GM18526 (cell line): ENCODE results near the gene NRXN3.

Experiments used
- POLR2A ChIP-seq: IDR thresholded peaks from 3 replicates; pipeline ENCODE4 v1.6.1; 2011; ENCODE audit not compliant: insufficient read length; ENCODE audit errors: extremely low read depth

Gene NRXN3

DNA sequence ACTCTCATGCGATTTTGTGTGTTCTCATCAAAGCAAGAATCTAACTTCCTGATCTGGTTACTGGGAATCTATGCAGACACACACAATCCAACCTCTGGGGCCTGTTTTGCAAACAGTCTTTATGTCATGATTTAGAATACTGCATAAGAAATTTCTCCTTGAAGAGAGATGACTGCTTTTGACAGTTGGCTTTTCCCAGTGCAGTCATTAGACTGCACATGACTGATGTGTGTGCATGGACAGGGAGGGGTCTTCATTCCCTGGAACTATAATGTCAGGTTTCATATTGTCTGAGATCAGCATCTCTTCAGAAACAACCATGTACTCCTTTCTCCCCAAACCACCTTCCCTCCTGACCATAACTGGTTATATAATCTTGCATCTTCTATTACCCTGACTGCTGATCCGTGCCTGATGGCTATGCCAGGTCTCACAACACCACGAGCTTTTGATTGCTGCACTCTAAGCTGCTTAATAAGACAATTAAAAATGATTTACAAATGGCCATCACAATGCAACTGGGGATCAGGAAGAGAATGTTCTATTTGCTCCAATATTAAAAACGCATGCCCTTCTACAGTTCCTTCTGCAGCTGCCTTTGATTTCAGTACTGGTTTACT, 995.4 kb downstream of the NRXN3 start:
- TF ChIP-seq POLR2A = no peak

- TF ChIP-seq POLR2A = no peak
Observed at GRCh38 chr14:79166171-79166570, 996.0 kb downstream of the NRXN3 start.

GRCh38 chr14:79167957-79168356, 997.8 kb downstream of the NRXN3 start:
- no peak for TF ChIP-seq POLR2A

GRCh38 chr14:79175671-79176070, 1005.5 kb downstream of the NRXN3 start:
- no peak for TF ChIP-seq POLR2A

DNA sequence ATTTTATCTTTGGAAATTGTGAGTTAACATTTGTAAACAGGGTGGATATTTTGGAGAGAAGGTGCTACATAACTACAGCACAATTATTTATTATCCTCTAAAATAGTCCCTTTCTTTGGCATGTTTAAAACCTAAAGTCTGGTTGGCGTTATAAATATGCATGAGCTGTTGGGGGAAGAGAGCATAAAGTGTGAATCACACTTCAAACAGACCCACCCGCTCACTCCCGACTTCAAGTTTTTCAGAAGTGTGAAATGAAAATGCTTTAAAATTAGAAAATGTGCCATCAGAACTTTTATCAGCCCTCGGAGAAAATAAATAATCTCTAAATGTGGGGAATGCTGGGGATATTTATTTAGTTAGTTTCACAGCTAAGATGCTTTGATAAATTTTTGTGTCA, 1006.9 kb downstream of the NRXN3 start:
- no peak for TF ChIP-seq POLR2A

GRCh38 chr14:79178719-79179118, 1008.5 kb downstream of the NRXN3 start:
- TF ChIP-seq POLR2A = no peak

DNA sequence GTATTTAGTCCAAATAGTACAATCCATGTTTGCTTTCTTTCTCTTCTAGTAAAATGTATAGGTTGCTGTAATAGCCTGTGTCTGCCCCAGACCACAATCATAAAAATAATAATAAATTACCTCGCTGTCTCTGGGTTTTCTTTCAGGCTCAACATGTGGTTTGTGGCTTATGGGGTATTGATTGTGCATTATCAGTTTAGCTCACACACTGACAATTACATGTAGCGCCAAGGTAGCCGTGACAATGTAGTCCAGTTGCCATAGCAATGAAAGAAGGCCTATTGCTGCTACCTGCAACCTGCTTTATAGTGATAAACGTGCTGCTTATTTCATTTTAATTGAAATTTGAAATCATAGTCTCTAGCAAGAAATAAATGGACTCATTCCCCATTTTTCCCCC, 1009.8 kb downstream of the NRXN3 start:
- no peak for TF ChIP-seq POLR2A

DNA sequence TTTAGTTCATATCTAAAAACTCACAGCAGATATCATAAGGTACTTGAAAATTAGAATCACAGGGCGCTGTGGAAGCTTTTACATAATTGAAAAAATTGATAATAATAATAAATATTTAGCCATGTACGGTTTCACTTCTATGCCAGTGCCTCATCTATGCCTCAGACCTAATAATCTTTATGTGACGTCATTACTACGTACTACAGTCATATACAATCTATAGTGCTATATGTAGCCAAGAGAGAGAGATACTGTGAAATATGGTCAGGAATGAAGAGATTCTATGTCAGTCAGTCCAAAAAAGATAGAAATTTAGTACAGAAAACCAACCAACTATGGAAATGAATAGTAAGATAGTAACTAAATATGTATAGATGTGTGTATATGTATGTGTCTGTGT, 1010.5 kb downstream of the NRXN3 start:
- no peak for TF ChIP-seq POLR2A

GRCh38 chr14:79186523-79186922, 1016.4 kb downstream of the NRXN3 start:
- no peak for TF ChIP-seq POLR2A

GRCh38 chr14:79193689-79194477, 1023.7 kb downstream of the NRXN3 start:
- TF ChIP-seq POLR2A = no peak

DNA sequence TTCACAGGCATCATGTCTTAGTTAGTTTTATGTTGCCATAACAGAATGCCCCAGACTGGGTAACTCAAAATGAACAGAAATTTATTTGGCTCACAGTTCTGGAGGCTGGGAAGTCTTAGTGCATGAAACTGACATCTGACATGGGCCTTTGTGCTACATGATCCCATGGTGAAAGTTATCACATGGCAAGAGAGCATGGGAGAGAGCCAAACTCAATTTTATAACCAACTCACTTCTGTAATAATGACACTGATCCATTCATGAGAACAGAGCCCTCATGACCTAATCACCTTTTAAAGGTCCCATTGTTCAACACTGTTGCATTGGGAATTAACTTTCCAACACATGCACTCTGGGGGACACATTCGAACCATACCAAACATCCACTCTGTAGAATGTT, 1026.0 kb downstream of the NRXN3 start:
- no peak for TF ChIP-seq POLR2A

GRCh38 chr14:79197516-79197915, 1027.3 kb downstream of the NRXN3 start:
- no peak for TF ChIP-seq POLR2A

GRCh38 chr14:79199217-79199616, 1029.0 kb downstream of the NRXN3 start:
- TF ChIP-seq POLR2A = no peak

GRCh38 chr14:79201564-79202207, 1031.5 kb downstream of the NRXN3 start:
- TF ChIP-seq POLR2A = no peak

DNA sequence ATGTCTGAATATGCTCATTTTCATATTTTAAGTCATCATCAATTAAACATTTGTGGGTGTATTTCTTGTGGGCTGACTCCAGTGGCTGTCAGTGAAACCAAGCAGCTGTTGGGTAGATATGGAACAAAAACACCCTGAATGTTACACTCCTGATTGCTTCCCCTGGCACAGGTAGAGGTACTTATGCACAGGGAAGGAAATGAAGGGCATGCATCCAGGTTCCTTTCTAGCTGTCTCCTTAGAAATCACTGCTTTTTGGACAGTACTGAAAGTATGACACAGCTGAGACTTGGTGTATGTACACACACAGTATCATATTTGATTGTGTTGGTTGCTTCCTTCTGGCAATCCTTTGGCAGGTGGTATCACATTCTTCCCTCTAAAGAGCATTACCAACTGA, 1034.4 kb downstream of the NRXN3 start:
- TF ChIP-seq POLR2A = no peak

- TF ChIP-seq POLR2A = no peak
Observed at GRCh38 chr14:79209418-79209817, 1039.2 kb downstream of the NRXN3 start.
